Sigmoid colon (tissue), 7 donors: ENCODE results near the gene B3GAT2. TPM values are rescaled to one million over a fixed set of nuclear protein-coding genes. Genes with fewer than 3 reads are reported as not detected.

Experiments used
- DNase-seq: peaks from one replicate; pipeline ENCODE4 v3.0.0-alpha.2; 2019
- H3K27ac ChIP-seq, 4 donors: fragments of 200-600 bp; sonication (generic); one replicate each; pipeline ENCODE4 v1.5.1; 2016 to 2019; ENCODE audit warnings: mild to moderate bottlenecking in 1 of 4
- H3K27me3 ChIP-seq, 3 donors: fragments of 200-600 bp; sonication (generic); one replicate each; pipeline ENCODE4 v1.5.1; 2019; ENCODE audit warnings: mild to moderate bottlenecking in 1 of 3
- H3K36me3 ChIP-seq, 4 donors: fragments of 200-600 bp; sonication (generic); one replicate each; pipeline ENCODE4 v1.5.1; 2016 to 2019
- H3K4me1 ChIP-seq, 4 donors: fragments of 200-600 bp; sonication (generic); one replicate each; pipeline ENCODE4 v1.5.1; 2017 to 2019
- H3K4me3 ChIP-seq, 4 donors: fragments of 200-600 bp; sonication (generic); one replicate each; pipeline ENCODE4 v1.5.1; 2017 to 2019; ENCODE audit warnings: mild to moderate bottlenecking in 2 of 4, moderate library complexity in 1 of 4
- H3K9me3 ChIP-seq, 4 donors: fragments of 200-600 bp in 3 of 4; sonication (generic) in 3 of 4; one replicate each; pipeline versions ENCODE4 v1.5.1 to v1.6.1; 2013 to 2019
- CTCF ChIP-seq, 4 experiments: fragments of 450-650 bp in 3 of 4; fragments of 200-600 bp in 1 of 4; IDR thresholded peaks; one replicate each; pipeline ENCODE4 v1.5.1; 2016 to 2019; ENCODE audit warnings: antibody characterized with exemption in 4 of 4, mild to moderate bottlenecking in 3 of 4, moderate library complexity in 2 of 4
- EP300 ChIP-seq, 4 donors: sonication (generic); formaldehyde crosslinking; IDR thresholded peaks; one replicate each; pipeline ENCODE4 v1.6.1; 2017; ENCODE audit warnings: antibody characterized with exemption in 4 of 4
- POLR2A ChIP-seq, 2 donors: fragments of 450-650 bp; IDR thresholded peaks; one replicate each; pipeline ENCODE4 v1.6.1; 2016; ENCODE audit warnings: antibody characterized with exemption in 2 of 2, mild to moderate bottlenecking in 2 of 2, moderate library complexity in 2 of 2
- POLR2AphosphoS5 ChIP-seq, 4 donors: sonication (generic); formaldehyde crosslinking; IDR thresholded peaks; one replicate each; pipeline ENCODE4 v1.6.1; 2017; ENCODE audit warnings: antibody characterized with exemption in 4 of 4
- WGBS, 2 donors: extraction: QIAGEN DNeasy Blood & Tissue Kit; methylation state at CpG; one replicate each; pipeline ENCODE4 v1.1.7; 2013; 5-methylcytosine and 5-hydroxymethylcytosine counted together
- intact Hi-C: fragments of 100-400 bp; cut with DNase I; formaldehyde crosslinking; loops from one replicate; pipeline ENCODE4 v1.15.1; 2023
- polyA plus RNA-seq, 3 donors: library from polyadenylated mRNA; stranded (reverse); fragments of 200-250 nt; gene quantifications; one replicate each; pipeline ENCODE4 v1.2.3, GENCODE V29; 2013
- total RNA-seq, 4 donors: library from RNA; depleted of rRNA; stranded (reverse); fragments of >200 nt; gene quantifications; one replicate each; pipeline ENCODE4 v1.1.0, GENCODE V29; 2016
- donor health status: healthy with polysubstance abuse.
- donor health status: Bipolar disorder and iron deficiency.
- donor health status: healthy.

Gene B3GAT2
- total and polyA plus RNA-seq, 7 donors = under 0.01 to 0.28 (median 0.17) TPM; not detected in 3

- Histone ChIP-seq H3K4me1 (no peaks in the 10 kb centered on the region), H3K36me3 (no peaks in the 10 kb centered on the region), H3K27ac (no peak overlapping the region), H3K9me3 (no peaks in the 10 kb centered on the region), H3K27me3 (no peaks in the 10 kb centered on the region), H3K4me3 (no peak overlapping the region)
- TF ChIP-seq EP300 (IDR thresholded peaks at IDR 0.05) = no peak
- TF ChIP-seq POLR2AphosphoS5 (IDR thresholded peaks at IDR 0.05) = no peak
- TF ChIP-seq POLR2A (IDR thresholded peaks at IDR 0.05) = no peak
- TF ChIP-seq CTCF (IDR thresholded peaks at IDR 0.05) = no peak
- WGBS, 2 donors = 95 to 99% methylated on average over 3 of the region's 3 CpGs
- no peak for DNase-seq
- intact Hi-C loops = no loop called here
These were observed 16.7 kb upstream of the B3GAT2 start for GRCh38 chr6:70973604-70974003.

GRCh38 chr6:70967049-70967448, 10.2 kb upstream of the B3GAT2 start:
- H3K9me3 ChIP-seq = no peaks in the 10 kb centered on the region
- 79 to 88% methylated on average over 3 of the region's 3 CpGs for WGBS, 2 donors
- no peak overlapping the region for H3K27ac ChIP-seq
- TF ChIP-seq EP300 (IDR thresholded peaks at IDR 0.05) = no peak
- TF ChIP-seq CTCF (IDR thresholded peaks at IDR 0.05) = no peak
- no peak for TF ChIP-seq POLR2A (IDR thresholded peaks at IDR 0.05)
- TF ChIP-seq POLR2AphosphoS5 (IDR thresholded peaks at IDR 0.05) = no peak
- no peak for DNase-seq
- H3K36me3 ChIP-seq = no peaks in the 10 kb centered on the region
- no peaks in the 10 kb centered on the region for H3K27me3 ChIP-seq
- intact Hi-C loops = no loop called here
- no peak overlapping the region for H3K4me3 ChIP-seq
- H3K4me1 ChIP-seq = no peaks in the 10 kb centered on the region

GRCh38 chr6:70957284-70957617, 391 bp upstream of the B3GAT2 start:
- TF ChIP-seq POLR2A (IDR thresholded peaks at IDR 0.05) (no peak), EP300 (IDR thresholded peaks at IDR 0.05) (no peak), CTCF (IDR thresholded peaks at IDR 0.05) (no peak), POLR2AphosphoS5 (IDR thresholded peaks at IDR 0.05) (no peak)
- H3K4me3 ChIP-seq = peak overlapping the region; percentile 30 to 58 (median 46)
- WGBS, 2 donors = 8 to 9% methylated on average over 19 of the region's 19 CpGs
- no peaks in the 10 kb centered on the region for H3K36me3 ChIP-seq
- H3K27me3 ChIP-seq = peaks cover 10 to 46% (median 19%) of the 10 kb centered on the region in 3 donors
- H3K4me1 ChIP-seq = peaks cover 0 to 25% (median 23%) of the 10 kb centered on the region in 4 donors
- no peaks in the 10 kb centered on the region for H3K9me3 ChIP-seq
- no peak overlapping the region for H3K27ac ChIP-seq
- DNase-seq = no peak
- intact Hi-C loops = loop anchor here (5.0 to 10.0 kb wide), 2 partner anchors 252 to 395 kb away; no protein-coding TSS in a partner anchor

- intact Hi-C loops = loop anchor here (5.0 to 10.0 kb wide), 2 partner anchors 251 to 396 kb away; no protein-coding TSS in a partner anchor
- H3K27me3 ChIP-seq = peaks cover 10 to 46% (median 19%) of the 10 kb centered on the region in 3 donors
- 1 to 2% methylated on average over 27 of the region's 27 CpGs for WGBS, 2 donors
These were observed 739 bp downstream of the B3GAT2 start for GRCh38 chr6:70956191-70956450.

More at GRCh38 chr6:70956191-70956450, 739 bp downstream of the B3GAT2 start:
- peak overlapping the region; percentile 30 to 58 (median 46) for H3K4me3 ChIP-seq
- DNase-seq = no peak
- H3K4me1 ChIP-seq = peaks cover 0 to 25% (median 23%) of the 10 kb centered on the region in 4 donors
- no peaks in the 10 kb centered on the region for H3K9me3 ChIP-seq
- no peaks in the 10 kb centered on the region for H3K36me3 ChIP-seq
- no peak overlapping the region for H3K27ac ChIP-seq
- TF ChIP-seq CTCF (IDR thresholded peaks at IDR 0.05) (peak in 1 of 4 experiments; percentile 33), POLR2AphosphoS5 (IDR thresholded peaks at IDR 0.05) (no peak)
